Activated T-helper 9 cell treated with anti-CD3 and anti-CD28 coated beads, Interleukin-2, amount 50 U/mL, for 16 hours (primary cell): ENCODE measurements around the gene NEGR1.

Experiments used
- DNase-seq: peaks from one replicate; pipeline ENCODE4 v3.0.0-alpha.2; 2020; ENCODE audit warnings: low read depth

Gene NEGR1

DNA sequence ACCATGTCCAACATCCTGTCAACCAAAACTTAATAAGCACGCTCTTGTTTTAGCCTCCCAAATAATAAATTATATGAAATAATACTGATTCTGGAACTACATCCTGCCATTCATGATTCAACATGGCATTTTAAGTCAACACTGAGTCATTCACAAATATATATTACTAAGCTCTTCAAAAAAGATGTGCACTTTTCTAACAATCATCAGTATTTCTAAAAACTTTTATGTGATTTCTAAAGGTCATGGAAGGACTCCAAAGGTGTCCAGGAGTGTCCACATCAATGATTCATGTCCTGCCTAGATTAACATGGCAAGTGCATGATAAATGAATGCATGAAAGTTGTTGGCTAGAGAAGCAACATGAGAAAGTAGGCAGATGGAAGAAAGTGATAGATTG is 51.6 kb downstream of the NEGR1 start:
- DNase-seq: no peak

DNA sequence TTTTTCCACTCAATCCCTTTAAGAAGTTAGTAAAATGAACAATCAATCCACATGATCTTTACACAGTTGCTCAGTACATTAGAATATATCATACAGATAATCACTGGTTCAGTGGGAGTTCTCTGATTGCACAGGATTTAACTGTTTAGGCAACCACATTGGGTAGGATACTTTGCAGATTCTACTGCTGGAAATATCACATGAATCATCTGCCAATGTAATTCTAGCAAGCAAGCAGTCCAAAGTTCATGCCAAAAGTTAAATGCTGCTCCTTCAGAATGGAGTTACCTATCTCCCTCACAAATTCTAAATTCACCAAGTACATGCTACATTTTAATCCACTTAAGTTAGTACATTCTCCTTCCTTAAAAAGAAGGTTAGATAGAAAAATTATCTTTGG is 52.4 kb downstream of the NEGR1 start:
- no peak for DNase-seq

DNA sequence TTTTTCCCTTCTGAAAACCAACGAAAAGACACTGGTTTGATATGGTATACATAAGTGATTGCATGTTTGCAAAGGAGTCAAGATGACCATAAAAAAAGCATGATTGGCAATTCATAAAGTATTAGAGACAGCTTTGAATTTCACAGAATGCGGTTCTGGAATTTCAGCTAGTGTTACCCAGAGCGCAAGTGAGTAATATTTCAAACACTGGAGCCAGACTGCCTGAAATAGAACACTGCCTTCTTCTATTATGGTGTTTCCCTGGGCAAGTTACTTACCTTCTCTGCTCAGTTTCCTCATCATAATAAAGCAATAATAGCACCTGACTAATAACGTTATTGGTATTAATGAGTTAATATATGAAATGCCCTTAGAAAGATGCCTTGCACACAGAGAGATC is 54.7 kb downstream of the NEGR1 start:
- DNase-seq: no peak

DNA sequence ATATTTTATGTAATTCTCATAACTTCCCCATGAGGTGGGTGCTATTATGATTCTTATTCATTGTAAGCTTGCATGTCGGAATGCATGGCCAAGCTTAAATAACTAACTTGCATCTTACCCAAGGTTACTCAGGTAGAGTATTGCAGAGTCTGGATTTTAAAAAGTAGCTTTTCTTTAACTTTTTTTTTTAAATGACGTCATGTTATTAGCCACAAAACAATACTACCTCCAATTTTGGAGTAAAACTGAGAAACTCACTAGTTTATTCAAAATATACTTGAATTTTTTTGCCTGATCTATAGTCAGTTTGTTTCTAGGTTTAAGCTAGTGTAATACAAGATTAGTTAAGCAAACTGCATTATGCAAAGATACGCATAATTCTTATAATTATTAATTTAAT is 57.8 kb downstream of the NEGR1 start:
- no peak for DNase-seq

DNA sequence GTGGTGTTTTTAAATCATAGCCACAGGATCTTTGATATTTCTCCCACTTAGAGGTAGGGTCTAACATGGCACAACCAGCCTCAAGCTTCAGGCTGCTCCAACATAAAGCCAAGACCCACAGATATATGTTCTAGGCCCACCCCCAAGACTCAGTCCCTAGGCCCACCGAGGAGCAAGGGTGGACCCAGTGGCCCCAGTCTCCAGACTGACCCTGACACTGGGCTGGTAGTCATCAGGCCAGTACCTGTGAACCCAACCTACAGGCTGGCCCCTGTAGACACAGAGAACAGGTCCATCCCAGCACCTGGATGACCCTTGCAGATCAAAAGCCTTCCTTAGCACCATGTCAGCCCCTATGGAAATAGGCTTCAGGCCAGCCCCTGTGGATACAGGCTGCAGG is 60.5 kb downstream of the NEGR1 start:
- no peak for DNase-seq

DNA sequence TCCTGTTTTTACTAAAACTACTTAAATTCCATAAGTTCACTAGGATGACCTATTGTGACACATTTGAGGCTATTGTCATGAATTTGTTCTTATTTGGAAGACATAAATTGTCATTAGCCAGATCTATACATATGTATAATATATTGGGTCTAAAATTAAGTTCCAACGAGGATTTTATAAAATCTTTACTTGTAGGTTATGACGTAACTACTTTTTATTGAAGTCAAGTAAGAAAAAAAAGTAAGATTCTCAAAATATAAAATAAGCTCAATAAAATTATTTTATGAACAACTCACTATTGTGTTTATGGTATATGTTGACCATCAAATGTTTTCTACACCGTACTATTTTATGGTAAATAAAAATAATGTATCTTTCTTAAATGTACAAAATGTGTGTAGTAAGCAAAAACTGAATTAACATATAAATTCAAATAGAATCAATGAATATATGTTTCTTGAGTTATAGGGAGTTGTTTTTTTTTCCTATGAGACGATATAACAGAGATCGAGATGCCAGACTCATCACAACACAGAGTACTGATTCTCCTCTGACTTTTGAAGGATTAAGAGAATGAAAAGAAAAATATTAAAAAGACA is 64.1 kb downstream of the NEGR1 start:
- no peak for DNase-seq

DNA sequence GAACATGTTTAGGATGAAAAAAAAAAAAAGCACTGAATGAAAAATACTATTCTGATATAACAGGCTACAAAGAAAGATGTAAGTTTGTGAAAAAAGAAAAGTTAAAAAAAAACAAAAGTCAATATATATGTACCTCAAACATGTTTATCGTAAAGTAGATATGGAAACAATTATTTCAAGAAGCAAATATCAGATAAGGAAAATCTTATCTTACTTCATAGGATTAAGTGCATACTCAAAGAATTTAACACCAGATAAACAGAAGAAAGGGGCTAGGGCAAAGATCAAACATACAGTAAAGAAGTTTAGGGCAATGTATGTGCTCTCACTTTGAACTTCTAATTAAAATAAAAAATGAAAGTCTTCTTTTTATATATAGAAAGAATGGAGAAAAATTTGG is 75.3 kb downstream of the NEGR1 start:
- no peak for DNase-seq

DNA sequence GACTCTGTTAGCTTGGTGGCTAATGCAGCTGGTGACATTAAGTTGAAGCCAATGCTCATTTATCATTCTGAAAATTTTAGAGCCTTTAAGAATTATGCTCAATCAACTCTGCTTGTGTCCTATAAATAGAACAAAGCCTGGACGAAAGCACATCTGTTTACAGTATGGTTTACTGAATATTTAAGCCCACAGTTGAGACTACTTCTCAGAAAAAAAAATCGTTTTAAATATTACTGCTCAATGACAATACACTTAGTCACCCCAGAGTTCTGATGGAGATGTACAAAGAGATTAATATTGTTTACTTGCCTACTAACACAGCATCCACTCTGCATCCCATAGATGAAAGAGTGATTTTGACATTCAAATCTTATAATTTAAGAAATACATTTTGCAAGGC is 79.6 kb downstream of the NEGR1 start:
- DNase-seq: no peak

DNA sequence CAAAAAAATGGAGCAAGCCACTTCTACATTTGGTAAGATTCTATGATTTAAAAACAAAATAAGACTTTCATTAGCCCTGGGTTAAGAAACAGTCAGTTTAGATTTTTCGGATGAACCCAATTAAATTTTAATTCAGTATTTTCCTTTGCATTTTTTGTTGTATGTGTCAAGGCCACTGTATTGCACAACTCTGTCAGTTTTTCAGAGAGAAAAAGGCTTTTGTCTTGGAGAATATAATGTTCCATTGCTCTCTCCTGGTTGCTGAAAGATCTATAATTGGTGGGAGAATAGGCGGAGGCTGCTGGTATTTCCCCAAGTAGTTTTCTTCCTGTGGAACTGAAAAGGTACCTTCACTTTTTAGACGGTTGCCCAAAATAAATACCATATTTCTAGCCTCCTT is 84.6 kb downstream of the NEGR1 start:
- no peak for DNase-seq

DNA sequence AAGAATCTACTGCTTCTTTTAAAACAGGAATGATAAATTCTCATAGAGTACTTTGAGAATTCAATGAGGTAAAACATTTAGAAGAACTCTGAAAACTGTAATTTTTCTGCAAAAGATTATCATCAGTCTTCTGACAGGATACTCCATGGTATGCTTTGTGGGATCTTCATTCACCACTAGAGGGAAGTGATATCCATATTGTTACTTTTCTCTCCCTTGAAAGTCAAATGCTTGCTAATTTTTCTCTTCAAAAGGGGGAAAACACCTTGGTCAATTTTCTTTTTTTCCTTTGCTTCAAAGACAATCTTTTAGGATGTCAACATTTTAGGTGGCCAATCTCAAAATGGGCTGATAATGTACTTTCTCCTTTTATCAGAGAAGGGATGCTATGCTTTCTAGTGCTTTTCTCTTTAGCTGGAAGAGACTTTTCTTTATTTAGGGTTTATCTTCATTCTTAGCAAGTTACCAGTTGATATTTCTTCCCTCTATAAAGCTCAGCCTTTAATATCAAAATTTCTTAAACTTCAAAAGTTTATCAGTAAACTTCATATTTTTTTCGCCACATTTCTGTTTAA is 95.5 kb downstream of the NEGR1 start:
- no peak for DNase-seq

DNA sequence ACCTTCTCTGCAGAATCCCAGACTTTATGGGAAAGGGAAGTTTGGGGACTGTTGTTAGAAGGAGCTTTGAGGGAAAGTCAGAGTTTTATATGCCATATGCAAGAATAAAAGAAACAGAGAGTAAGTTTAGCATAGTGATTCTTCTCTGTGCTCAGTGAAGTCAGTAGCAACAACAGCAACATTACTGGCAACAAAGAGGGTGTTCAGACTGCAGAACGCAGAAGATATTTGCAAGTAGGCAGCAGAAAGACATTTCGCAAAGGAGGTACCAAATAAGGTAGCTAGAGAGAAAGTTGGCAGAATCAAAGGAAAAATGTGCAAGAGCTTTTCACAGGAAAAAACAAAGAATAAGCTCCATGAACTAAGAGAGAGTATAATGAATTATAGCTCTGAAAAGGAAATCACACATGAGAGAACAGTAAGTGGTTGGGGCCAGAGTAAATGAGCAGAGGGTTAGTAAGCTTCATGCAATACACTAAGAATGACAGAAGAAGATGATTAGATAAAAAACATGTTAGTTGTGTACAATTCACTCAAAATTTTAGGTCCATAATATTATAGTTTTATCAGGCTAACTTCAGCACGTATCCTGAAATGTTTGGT is 98.1 kb downstream of the NEGR1 start:
- no peak for DNase-seq

DNA sequence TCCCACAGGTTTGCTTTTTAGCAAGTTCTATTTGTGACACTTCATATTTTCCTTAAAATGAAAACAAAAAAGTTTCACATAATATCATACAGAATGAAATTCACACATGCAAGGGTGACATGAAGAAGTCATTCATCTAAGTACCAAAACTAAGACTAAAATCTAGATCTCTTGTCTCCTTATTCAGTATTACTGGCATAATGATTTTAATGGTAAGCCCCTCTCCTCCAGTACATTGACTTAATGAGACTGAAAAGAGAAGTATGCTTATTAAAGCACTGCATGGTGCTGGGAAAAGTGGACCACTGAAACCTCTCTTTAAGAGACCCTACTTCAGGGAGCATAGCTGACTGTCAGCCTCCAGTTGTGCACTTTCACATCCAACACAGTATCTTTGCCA is 99.5 kb downstream of the NEGR1 start:
- DNase-seq: no peak

DNA sequence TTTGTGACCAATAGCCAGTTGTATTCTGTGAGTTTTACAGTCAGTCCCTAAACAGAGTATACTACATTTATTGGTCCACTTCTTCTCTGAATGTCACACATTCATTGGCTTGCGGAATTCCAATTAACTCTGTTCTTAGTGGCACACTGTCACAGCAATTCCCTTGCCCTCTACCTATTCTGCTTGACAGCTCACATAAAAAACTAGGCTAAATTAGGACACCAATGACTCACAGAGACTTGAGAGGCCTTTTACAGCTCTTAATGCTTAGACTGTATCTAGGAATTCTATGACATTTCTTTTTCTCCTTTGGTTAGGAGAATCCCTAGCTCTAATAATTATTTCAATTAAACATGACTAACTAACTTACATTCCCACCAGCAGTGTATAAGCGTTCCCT is 104.1 kb downstream of the NEGR1 start:
- DNase-seq: no peak

DNA sequence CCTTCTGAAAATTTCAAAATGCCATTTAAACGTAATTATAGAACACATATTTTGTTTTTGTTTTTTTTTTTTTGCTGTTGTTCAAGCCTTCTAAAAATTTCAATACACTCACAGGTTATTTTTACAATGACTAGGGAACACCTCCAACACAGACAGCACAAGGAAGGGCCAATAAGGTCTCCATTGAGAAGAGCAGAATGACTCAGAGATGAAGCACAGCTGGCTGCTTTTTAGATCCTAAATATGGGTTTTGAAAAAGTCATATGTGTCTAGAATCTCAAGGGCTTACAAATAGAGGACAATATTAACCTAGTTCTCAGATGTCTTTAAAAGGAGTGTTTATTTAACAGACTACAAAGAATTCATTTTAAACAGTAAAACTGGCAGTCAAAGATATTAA is 104.6 kb downstream of the NEGR1 start:
- DNase-seq: no peak

DNA sequence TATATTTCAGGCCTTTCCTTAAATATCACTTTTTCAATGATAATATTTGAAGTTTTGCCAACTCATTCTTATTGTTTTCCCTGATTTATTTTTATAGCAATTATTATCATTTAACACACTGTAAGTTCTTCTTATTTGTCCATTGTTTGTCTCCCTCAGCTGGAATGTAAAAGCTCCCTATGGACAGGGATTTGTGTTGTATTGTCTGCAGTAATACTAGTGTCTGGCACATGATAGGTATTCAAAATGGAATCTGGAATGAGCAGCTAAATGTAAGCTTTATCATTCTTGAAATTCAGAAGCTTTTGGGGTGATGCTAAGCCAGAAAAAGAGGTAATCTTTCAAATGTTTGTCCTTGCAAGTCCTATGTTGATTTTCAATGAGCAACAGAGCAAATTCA is 112.1 kb downstream of the NEGR1 start:
- DNase-seq: no peak

DNA sequence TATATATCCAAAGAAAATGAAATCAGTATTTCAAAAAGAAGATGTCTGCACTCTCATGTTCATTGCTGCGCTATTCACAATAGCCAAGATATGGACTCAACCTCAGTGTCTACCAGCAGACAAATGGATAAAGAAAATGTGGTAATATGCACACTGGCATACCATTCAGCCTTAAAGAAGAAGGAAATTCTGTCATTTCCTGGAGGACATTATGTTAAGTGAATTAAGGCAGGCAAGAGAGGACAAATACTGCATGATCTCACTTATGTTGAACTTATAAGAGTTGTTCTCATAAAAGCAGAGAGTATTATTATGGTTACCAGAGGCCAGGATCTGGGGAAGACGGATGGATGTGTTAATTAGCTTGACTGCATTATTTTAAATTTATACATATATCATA is 115.9 kb downstream of the NEGR1 start:
- no peak for DNase-seq

DNA sequence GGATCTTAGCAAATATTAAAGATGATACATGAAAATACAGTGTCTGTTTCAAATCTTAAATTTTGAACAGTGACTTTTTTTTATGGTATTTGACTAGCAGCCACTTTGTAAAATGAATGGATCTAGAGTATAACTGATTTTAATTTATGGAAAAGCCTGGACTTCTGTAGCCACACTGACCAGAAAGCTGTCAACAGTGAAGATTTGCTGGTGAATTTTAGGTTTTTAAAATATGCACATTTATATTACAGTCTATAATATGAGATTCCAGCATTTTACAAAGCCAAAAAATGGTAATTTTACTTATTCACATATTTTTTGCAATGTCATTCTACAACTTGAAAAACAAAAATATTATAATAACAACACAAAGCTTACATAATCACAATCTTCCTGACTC is 131.8 kb downstream of the NEGR1 start:
- DNase-seq: no peak

DNA sequence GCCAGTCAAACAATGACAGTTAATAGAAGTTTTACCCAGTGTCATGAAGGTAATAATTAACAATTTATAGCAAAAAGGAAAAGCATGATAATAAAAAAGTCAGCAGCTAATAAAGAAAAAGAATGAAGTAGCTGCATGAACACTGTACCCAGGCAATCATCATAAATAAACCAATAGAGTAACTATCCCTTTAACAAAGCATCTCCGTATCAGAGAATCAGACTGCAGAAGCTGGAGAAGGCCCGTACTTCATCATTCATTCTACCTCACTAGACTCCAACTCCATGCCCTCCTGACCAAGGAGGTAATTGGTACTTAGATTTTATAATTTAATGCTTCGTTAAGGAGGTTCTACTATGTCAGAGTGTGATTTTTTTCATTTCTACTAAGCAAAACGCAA is 140.5 kb downstream of the NEGR1 start:
- no peak for DNase-seq

DNA sequence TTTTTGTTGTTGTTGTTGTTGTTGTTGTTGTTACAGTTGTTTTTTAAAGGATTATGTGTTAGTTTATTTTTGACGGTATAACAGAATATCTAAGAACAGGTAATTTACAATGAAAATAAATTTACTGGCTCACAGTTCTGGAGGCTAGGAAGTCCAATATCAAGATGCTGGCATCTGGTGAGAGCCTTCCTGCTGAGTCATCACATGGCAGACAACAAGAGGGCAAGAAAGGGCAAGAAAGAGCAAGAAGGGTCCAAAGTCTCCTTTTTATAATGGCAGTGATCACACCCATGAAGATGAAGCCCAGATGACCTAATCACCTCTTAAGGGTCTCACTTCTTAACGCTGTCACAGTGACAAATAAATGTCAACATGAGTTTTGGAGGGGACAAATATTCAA is 142.1 kb downstream of the NEGR1 start:
- DNase-seq: no peak

DNA sequence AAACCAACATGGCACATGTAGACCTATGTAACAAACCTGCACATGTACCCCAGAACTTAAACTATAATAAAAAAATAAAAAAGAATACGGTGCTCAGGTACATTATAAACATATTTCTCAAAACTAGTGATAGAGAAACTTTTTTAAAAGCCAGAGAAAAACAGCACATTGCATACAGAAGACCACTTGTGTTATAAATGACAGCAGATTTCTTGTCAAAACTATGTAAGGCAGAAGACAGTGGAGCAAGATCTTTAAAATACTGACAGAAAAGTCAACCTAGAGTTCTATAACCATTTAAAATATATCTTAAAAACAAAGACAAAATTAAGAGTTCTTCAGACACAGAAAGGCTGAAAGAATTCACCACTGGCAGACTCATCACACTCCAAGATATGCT is 144.7 kb downstream of the NEGR1 start:
- DNase-seq: no peak

DNA sequence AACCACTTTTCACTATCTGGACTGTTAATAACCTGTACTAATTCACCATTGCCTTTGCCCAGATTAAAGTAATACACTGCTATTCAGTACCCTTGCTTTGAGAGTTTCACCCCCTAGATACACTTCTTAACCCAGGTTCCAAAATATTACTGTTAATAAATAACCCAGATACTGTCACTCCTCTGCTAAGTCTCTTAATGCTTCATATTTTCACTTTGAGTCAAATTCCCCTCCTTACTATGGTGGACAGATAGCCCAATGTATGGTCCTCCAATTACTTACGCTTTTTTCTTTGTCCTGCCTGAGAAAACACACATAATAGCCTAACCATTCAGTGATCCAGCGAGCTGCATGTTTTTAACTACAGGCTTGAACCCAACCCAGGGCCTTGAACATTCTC is 152.5 kb downstream of the NEGR1 start:
- DNase-seq: no peak

DNA sequence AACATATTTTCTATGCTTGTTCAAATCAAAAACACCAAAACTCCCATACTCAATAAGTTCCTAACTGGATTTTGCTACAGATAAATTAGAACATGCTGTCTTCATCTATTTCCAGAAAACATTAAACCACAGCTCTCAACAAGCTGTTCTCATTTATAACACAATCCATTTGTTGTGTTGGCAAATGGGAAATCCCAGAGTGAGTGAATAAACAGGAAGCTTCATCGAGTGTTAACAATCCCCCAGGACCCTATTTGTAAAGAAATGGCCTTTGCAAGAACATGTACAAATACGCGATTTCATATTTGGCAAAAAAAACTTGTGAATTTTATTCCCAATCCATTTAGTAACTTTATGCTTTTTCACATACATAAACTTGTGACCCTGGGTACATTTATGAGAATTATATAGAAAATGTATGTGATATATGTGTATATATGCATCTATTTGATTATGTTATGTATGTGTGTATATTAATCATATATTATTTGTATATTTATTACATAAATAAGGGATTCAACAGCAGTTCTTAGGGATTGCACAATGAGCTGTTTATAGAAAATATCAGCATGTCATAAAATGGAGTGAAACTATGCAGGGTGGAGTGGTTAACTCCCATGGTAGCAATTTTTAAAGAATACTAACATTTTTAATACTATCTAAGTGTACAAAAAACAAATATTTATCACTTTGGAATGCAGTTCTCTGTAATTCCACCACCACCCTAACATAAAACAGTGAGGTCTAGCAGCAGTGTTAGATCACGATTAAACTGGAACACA is 160.0 kb downstream of the NEGR1 start:
- DNase-seq: no peak

DNA sequence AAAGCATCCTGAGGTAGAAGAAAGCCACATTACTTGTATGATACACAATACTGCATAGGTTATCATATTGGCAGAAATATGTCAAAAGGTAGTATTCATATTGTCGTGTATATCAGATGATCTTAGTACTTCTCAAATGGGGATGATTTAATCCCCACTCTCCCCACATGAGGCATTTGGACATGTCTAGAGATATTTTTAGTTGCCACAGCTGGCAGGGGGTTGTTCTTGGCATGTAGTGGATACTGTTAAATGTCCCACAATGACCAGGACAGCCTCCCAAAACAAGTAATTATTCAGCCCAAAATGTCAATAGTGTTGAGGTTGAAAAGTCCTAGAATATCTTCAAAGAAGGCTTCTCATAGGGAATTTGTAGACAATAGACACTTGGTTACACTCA is 162.8 kb downstream of the NEGR1 start:
- no peak for DNase-seq
